GM18517 (cell line): ENCODE results near the gene ELOA2.
"Not testable (repeated sequence)": the region's sequence is repeated elsewhere in the genome, so short reads cannot be mapped to it uniquely, and the experiment has no call there.

Source experiments
- ATAC-seq: cut with Tn5 transposase; IDR thresholded peaks from one replicate; pipeline ENCODE4 v1.9.1; 2021; ENCODE audit warnings: mild to moderate bottlenecking, moderate library complexity; ENCODE audit not compliant: unreplicated experiment

The ELOA2 gene

DNA sequence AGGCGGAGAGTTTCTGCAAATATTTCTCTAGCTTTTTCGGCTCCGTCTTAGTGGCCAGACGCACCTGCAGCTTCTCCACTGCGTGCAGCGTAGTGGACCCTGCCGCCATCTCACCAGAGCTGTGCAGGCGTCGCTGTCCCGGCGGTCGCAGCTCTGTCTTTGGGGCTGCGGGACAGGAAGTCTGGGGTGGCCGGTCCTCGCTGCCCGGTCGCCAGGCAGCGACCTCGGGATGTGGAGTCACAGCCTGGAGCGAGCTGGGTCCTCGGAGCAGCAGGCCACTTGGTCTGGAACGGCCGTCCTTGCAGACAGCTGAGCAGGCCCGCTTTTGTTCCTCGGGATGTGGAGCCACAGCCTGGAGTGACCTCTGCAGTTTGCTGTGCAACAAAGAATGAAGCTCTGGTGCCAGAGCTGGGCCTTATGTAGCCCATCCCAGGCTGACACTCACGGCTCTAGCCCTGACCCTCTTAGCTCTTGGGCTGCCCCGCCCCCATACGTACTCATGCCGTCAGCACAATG, at the start of gene ELOA2:
TSS of gene ELOA2 (minus strand) at position 466 of the 516 bp plus-strand sequence. CDS start at position 109, 357 bp downstream.
- no peak for ATAC-seq

GRCh38 chr18:47081578-47081977, 46.2 kb upstream of the ELOA2 start:
- ATAC-seq: no peak

GRCh38 chr18:47080872-47081271, 45.5 kb upstream of the ELOA2 start:
- no peak for ATAC-seq

GRCh38 chr18:47077111-47077510, 41.7 kb upstream of the ELOA2 start:
- ATAC-seq: no peak

DNA sequence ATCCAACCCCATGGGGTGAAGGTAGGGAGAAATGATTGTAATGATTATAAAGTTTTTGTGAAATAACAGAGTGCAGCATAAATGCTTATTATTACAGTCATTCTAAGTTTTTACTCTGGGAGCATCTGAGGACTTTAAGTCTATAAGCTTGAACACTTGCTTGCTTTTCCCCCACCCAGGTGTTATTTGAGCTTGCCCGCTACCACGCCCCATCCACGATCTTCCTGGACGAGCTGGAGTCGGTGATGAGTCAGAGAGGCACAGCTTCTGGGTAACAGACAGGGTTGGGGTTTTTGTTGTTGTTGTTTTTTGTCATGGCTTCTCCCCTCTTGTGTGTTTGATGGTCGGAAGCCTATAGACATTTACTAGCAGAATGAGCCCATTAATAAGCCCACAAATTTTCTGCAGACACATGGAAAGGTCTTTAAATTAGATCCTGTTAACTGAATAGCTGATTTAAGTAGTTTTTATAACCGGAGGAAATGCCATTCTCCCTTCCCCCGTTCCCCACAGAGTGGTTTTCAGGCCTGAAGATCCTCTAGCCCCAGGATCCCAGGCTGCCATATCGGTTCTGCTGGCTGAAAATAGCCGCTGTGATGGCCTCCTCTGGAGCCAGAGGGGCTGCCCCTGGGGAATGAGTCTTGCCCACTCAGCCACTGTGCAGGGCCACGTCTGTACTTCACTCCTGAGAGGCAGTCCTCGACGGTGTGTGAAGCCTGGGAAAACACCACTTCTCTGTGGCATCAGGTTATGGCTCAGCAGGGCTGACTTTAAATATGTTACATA, 39.9 kb upstream of the ELOA2 start:
- ATAC-seq: no peak

- no peak for ATAC-seq
Observed at GRCh38 chr18:47067648-47068047, 32.2 kb upstream of the ELOA2 start.

- ATAC-seq: no peak
Observed at GRCh38 chr18:47063096-47063495, 27.7 kb upstream of the ELOA2 start.

- ATAC-seq: no peak
Observed at GRCh38 chr18:47062471-47062870, 27.1 kb upstream of the ELOA2 start.

DNA sequence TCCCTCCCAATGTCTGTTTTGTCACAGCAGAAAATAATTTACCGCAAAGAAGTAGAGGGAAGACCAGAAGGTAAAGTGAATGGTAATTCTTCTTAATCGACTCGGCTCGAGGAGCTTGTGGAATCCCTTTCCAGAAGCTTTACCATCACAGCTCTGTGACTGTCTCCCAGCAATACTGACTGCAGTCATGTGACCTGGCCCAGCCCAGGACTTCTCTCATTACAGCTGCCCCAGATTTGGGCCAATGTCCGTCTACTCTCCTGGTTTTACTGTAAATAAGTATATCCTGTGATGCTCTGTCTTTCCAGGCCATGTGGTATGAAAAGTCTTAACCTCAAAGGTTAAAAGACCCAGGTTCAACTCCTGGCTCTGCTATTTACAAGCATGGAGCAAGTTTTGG, 18.9 kb upstream of the ELOA2 start:
- no peak for ATAC-seq

- no peak for ATAC-seq
Observed at GRCh38 chr18:47050468-47050867, 15.0 kb upstream of the ELOA2 start.

DNA sequence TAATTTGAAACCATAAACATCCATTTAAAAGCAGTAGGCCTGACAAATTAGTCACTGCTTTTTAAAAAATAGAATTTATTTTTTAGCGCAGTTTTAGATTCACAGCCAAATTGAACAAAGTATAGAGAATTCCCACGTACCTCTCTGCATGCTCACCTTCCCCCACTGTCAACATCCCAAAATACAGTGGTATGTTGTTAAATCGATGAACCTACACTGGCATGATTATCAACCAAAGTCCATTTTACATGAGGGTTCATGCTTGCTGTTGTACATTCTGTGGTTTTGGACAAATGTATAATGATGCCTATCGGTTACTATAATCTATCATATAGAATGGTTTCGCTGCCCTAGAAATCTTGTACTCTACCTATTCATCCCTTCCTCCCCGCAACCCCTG, 5.6 kb upstream of the ELOA2 start:
- ATAC-seq: no peak

- ATAC-seq: no peak
Observed at GRCh38 chr18:47036927-47037578, 1.6 kb upstream of the ELOA2 start.

- ATAC-seq: no peak
Observed at GRCh38 chr18:47036298-47036874, 965 bp upstream of the ELOA2 start.

DNA sequence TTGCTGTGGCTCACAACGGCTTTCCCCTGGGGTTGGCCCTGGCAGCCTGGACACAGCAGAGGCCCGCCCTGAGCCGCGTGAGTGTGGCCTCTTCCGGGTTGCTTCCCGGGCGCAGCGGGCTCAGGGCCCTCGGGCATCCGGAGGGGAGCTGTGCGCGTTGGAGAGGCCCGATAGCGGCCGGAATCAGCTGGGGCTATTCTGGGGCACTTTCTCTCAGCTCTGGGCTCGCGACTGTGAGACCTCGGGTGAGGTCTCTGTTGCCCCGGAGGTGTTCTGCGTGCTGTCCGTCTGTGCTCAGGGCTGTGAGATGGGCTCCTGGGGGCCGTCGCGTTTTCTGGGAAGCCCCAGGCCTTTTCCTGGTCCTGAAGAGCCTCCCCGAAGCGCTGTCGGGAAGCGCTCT, 830 bp downstream of the ELOA2 start:
- ATAC-seq: not testable (repeated sequence)

DNA sequence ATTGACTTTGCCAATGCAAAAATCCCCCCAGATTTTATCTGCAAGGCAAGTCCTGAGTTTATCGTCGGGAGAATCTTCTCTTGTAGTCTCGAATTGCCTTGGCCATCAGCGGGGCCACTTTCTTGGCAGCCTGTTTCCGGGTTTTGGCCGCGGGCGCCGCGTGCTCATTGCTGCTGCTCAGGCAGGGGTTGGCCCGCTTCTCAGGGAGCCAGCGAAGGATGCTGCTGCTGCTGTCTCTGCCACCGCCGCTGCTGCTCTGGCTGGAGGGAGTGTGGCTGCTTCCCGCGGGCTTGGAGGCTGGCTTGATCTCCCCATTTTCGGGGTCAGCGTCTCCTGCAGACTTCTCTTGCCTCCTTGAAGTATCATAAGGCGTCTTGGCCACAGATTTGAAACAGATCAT, 2.5 kb downstream of the ELOA2 start:
- ATAC-seq: no peak

DNA sequence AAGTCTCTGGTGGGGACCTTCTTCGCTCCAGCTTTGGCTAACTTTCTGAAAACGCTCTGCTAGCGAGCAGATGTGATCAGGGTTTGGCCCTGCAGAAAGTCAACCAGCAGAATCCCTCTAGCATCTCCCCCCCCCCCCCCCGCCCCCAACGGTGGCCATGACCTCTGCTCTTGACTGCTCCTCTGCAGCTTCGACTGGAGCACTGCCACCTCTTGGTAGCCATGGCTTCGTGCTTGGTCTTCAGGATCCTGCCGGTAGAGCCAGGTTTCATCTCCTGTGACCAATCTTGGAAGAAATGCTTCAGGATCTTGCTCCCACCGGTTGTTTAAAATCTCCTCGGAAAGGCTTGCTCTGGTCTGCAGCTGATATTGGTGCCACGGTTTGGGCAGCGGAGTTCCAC, 4.5 kb downstream of the ELOA2 start:
- not testable (repeated sequence) for ATAC-seq

- ATAC-seq: not testable (repeated sequence)
Observed at GRCh38 chr18:47029684-47030353, 5.6 kb downstream of the ELOA2 start.

- not testable (repeated sequence) for ATAC-seq
Observed at GRCh38 chr18:47028738-47029137, 6.7 kb downstream of the ELOA2 start.

DNA sequence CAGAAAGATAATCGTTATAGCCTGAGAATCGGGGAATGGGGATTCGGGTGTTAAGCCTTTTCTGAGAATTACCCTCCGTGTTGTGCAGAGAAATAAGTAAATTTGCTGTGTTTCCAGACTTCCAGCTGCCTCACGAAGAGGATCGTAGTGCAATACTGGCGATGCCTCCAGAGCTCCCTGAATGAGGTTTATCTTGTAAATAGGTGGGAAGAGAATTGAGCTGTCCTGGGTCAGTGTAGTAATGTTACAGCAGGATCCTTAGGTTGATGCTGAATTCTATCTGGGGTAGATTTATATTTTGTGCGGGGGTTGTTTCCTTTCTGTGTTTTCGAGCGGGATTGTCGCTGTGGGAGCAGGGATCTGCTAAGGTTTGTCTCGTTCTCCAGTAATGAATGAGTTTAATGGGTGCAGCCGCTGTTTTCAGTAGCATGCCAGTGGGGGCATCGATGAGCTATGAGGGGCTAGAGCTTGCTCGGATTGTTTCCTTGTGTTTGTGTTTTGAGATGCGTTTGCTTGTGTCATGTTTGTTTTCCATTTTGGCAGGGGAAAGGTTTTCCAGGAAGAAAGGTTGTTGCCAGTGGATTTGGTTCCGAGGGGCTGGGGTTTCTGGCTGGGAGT, 9.8 kb downstream of the ELOA2 start:
- not testable (repeated sequence) for ATAC-seq

- not testable (repeated sequence) for ATAC-seq
Observed at GRCh38 chr18:47023769-47024465, 11.5 kb downstream of the ELOA2 start.
